HS-5 (cell line): ENCODE results near the gene SLC34A1.
"Not testable (repeated sequence)": the region's sequence is repeated elsewhere in the genome, so short reads cannot be mapped to it uniquely, and the experiment has no call there.

ENCODE experiments used
- DNase-seq: peaks from one replicate; pipeline ENCODE4 v3.0.0-alpha.2; 2012; ENCODE audit warnings: low read depth

The SLC34A1 gene, protein sequence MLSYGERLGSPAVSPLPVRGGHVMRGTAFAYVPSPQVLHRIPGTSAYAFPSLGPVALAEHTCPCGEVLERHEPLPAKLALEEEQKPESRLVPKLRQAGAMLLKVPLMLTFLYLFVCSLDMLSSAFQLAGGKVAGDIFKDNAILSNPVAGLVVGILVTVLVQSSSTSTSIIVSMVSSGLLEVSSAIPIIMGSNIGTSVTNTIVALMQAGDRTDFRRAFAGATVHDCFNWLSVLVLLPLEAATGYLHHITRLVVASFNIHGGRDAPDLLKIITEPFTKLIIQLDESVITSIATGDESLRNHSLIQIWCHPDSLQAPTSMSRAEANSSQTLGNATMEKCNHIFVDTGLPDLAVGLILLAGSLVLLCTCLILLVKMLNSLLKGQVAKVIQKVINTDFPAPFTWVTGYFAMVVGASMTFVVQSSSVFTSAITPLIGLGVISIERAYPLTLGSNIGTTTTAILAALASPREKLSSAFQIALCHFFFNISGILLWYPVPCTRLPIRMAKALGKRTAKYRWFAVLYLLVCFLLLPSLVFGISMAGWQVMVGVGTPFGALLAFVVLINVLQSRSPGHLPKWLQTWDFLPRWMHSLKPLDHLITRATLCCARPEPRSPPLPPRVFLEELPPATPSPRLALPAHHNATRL

DNA sequence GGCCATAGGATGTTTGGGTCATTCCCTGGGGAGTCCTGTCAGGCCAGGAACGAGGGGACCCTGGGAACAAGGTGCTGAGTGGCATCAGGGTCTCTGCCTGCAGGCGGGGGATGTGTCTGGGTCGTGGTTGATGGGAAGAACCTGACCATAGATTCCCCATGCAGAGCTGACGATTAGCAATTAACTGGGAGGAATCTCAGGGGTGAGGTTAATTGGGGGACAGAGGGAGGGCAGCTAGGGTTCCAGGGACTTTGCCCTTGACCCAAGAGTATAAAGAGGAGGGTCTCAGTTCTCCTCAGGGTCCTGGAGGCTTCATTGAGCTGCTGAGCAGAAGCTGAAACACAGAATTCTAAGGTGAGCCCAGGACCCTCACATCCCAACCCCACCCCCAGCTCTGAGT is at the start of gene SLC34A1:
SLC34A1 (plus strand) TSS at position 301 of the 400 bp plus-strand sequence. CDS start 1,308 bp downstream, outside the sequence.
- no peak for DNase-seq

DNA sequence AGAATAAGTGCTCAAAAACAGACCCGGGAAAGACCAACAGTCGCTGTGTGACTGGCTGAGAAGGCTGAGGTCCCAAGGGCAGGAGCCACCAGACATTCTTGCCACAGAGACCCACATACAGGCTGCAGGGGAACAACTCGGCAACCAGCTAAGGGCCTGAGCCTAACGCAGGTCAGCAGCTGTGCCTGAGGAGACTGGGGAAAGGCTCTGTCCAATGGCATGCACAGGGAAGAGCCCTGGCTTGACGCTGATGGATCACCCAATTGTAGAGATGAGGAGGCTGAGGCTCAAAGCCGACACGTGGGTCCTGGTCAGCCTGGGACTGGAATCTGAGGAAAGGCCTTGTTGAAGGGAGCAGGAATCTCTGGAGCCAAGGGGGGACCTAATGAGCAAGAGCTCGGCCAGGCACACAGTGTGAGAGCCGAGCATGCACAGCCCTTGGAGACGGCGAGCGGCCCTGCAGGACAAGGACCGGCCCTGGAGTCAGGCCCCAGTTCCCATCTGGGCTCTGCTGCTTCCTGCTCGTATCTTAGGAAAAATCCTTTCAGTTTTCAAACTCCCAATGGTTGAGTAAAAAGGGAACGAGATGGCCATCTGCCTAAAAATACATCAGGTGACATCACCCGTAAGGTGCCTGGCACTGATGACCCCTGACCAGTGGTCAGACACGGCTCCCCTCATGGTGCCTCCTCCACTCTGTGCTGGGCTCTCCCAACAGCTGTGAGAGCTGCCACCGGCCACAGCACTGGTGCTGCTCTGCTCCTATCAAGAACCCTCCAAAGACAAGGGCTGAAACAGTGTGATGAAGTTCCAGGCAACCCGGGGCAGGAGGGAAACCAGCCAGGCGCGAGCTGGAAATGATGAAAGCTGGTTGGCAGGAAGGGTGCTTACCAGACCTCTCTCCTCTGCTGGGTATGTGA is 49.2 kb upstream of the SLC34A1 start:
- DNase-seq = no peak

DNA sequence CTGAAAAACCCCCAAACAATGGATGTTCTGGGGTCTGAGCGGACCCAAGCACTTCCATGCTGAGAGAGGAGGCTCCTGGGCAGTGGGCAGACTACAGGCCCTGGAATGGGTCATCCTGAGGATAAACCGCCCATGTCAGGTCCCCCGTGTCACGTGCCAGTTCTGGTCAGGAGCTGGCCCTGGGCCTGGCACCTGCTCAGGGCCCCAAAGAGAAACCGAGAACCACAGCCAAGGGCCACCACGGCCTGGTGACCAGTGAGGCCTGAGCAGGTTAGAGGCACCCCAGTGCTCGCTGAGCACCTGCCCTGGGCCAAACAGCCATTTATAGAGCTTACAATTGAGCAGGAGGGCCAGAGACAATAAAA is 48.6 kb upstream of the SLC34A1 start:
- no peak for DNase-seq

DNA sequence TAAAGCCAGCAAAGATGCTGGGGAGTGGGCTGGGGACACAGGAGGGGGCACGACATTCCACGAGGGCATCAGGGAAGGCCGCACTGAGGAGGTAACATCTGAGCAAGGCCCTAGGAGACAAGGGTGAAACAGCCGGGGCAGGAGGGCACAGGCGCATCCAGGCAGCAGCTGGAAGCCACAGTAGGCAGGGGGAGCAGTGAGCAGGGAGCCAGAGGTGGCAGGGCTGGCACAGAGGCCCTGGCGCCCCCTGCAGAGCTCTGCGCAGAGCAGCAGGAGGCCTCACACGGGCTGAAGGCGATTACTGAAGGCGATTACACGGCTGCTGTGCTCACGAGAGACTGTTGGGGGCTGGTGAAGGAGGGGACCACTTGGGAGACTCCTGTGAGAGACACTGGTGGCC is 48.1 kb upstream of the SLC34A1 start:
- no peak for DNase-seq

DNA sequence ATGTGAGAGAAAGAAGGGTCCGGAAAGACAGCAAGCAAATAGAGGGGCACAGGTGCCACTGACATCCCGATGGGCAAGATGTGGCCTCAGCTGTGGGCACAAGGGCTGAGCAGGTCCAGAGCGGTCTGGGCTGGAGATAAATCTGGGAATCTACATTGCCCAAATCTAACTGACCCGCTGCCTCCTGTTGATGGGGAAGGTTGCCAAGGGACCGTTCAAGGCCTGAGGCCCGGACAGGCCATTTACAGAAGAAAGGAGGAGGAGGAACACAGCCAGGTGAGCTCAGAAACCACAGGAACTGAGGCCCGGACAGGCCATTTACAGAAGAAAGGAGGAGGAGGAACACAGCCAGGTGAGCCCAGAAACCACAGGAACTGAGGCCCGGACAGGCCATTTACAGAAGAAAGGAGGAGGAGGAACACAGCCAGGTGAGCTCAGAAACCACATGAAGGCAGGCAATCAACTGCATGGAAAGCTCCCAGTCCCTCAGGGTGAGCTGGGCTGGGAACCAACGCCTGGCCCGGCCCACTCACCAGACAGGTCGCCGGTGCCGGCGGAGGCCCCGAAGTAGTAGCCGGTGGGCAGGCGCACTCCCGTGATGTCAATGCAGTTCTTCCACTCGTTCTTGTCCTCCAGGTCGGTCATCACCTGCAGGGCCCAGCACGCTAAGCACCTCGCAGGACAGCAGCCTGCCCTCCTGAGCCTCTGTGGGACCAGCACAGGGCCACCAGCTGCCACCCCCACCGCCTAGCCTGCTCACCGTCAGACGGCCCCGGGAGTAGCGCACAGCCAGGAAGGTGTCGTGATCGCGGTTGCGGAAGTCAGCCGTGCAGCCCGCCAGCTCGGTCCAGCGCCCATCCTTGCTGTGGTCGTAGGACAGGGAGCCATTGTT is 47.4 kb upstream of the SLC34A1 start:
- no peak for DNase-seq

DNA sequence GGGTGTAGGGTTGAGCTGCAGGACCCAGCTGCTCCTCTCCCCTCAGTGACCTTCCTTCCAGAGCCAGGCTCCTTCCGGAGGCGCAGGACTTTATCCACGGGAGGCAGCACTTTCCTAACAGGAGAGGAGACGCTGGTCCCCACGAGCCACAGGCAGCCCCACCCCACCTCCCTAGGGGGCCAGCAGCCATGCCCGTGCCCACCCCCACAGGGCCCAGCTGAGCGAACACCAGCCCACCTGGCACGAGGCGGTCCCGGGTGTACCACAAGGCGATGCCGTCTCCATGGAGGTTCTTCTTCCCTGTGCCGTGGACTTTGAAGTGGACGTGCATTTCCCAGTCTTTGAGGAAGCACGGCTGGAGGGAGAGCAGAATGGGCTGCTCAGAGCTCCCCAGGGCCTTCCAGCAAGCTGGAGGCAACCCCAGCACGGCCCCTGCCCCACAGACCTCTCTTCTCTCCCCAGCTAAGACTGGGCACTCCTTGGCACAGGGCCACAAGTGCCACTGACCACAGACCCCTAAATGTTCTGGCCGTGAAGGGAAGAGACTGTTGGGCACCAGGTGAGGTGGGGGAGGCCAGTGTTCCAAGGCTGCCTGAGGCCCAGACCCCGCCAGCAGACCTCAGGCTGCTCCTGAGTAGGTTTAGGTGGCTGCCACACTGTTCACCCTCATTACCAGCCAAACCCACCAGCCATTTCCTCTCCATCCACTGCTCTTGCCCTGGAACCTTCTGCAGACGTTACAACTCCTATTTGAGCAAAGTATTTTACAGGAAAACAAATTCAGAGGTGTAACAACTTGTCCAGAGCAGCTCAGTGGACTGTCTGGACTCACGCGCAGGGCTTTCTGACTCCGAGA is 45.8 kb upstream of the SLC34A1 start:
- no peak for DNase-seq

DNA sequence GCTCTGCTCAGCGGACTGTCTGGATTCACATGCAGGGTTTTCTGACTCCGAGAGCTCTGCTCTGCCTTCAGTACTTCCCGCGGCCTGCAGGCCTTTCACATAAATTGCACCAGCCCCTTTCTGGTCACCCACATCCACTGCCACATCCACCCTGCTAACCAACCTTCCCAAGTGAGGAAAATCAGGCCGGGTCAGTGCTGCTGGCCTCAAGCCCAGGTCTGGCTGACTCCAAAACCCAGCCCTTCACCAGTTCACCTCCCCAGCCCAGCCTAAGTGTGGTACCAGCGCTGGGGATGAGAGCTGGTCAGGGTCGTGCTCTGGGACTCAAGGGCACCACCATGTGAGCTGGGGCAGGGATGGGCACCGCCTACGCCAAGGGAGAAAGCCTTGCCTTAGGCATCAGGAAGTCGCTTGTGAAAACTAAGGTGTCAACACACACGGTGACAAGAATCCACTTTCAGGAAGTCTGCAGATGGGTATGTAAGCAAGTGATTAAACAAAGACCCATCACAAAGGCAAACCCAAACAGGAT is 45.1 kb upstream of the SLC34A1 start:
- no peak for DNase-seq

DNA sequence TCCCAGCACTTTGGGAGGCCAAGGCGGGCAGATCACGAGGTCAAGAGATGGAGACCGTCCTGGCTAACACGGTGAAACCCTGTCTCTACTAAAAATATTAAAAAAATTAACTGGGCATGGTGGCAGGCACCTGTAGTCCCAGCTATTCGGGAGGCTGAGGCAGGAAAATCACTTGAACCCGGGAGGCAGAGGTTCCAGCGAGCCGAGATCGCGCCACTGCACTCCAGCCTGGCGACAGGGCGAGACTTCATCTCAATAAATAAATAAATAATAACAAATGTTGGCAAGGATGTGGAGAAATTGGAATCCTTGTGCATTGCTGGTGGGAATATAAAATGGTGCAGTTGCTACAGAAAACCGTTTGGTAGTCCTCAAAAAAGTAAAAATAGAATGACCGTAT is 41.2 kb upstream of the SLC34A1 start:
- not testable (repeated sequence) for DNase-seq

DNA sequence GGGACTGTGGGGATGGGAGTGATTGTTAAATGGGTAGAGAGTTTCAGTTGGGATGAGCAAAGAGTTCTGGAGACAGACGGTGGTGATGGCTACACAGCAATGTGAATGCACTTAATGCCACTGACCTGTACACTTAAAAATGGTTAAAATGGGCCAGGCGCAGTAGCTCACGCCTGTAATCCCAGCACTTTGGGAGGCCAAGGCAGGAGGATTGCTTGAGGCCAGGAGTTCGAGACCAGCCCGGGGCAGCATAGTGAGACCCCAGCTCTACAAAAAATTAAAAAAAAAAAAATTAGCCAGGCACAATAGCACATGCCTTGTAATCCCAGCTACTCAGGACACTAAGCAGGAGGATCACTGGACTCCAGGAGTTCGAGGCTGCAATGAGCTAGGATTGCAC is 40.5 kb upstream of the SLC34A1 start:
- DNase-seq = no peak

DNA sequence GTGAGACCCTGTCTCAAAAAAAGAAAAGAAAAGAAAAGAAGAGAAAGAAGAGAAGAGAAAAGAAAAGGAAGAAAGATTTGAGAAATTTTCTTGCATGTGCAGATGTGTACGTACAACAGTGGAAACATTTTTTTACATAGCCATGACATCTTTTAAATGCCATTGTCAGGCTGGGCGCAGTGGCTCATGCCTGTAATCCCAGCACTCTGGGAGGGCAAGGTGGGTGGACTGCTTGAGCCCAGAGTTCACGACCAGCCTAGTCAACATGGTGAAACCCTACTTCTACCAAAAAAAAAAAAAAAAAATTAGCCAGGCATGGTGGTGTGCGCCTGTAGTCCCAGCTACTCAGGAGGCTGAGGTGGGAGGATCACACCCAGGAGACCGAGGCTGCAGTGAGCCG is 39.3 kb upstream of the SLC34A1 start:
- no peak for DNase-seq

DNA sequence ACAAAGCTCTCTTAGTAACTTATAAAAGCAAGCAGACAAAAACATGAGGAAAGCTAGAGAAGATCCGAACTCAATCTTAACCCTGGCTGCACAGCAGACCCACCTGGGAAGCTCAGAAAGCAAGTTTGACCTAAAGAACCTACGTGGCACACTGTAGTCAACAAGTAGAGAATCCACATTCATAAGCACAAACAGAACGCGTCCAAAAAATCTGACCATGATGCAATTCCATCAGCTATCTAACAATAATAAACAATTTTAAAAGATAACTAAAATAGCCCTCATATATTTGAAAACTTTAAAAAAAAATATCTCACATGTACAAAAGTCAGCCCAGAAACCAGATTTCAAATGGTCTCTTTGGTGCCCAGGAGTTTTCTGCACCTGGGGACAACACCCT is 37.4 kb upstream of the SLC34A1 start:
- DNase-seq = no peak

DNA sequence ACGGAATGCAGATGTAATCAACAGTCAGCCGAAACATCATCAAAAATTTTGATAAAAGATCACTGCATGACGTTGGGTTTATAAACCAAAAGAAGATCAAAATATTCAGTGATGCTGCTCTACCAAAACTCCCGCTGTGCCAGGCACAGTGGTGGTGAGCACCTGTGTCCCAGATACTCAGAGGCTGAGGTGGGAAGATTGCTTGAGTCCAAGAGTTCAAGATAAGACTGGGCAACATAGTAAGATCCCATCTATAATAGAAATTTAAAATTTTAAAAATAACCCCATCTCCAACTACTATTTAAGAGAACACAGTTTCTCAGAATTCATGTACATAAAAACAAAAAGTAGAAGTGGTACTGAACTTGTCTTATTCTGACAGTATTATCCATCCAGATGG is 36.5 kb upstream of the SLC34A1 start:
- no peak for DNase-seq

DNA sequence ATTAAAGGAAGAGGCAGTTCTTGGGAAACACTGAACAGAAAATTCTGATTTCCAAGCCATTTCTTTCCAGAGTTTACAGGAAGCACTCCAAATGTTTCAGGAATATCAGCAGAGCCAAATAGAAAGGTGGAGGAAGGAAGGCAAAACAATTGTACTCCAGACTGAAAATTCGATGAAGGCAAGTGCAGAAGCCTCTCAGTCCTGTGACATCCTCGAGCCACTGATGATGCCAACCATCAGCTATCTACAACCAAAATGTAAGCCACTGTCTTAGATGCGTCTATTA is 34.9 kb upstream of the SLC34A1 start:
- DNase-seq = no peak

DNA sequence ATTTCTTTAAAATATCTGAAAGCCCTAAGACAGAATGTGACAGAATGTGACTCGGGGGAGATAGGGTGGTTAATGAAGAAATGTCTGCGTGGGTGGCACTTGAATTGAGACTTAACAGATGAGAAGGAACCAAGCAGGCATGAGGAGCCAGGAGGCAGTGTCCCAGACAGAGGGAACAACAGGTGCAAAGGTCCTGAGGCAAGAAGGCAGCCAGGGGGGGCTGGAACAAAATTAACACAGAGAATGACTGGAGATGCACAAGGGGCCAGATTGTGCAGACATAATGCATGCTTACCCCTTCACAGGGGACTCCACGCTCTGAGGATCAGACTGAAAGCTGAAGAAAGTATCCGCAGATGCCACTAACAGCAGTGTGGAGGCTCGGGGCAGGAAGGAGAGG is 34.5 kb upstream of the SLC34A1 start:
- no peak for DNase-seq

DNA sequence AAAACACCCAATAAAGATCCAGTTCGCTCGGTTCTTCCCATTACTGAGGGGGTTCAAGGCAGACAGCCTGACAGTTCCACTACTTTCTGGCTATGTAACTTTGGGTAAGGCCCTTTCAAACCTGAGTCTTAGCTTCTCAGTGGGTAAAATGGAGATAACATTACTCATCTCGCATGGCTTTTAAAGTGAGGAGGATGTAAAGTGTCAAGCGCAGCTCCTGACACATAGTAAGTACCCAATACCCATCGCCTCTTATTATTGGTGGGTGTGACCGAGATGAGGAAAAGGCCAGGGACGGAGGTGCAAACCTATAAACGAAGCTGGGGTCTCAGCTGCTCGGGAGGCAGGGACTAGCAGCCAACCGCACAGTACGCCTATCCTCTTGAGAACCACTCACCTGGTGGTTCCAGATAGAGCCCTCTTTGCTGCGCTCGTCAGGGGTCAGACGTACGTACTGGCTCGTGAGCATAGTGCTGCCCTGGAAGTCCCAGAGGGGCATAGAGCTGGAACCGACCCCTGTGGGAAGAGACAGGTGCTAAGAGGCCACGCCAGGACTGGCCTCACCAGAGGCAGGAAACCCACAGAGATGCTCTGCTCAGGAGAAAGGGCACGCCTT is 33.4 kb upstream of the SLC34A1 start:
- DNase-seq = no peak

DNA sequence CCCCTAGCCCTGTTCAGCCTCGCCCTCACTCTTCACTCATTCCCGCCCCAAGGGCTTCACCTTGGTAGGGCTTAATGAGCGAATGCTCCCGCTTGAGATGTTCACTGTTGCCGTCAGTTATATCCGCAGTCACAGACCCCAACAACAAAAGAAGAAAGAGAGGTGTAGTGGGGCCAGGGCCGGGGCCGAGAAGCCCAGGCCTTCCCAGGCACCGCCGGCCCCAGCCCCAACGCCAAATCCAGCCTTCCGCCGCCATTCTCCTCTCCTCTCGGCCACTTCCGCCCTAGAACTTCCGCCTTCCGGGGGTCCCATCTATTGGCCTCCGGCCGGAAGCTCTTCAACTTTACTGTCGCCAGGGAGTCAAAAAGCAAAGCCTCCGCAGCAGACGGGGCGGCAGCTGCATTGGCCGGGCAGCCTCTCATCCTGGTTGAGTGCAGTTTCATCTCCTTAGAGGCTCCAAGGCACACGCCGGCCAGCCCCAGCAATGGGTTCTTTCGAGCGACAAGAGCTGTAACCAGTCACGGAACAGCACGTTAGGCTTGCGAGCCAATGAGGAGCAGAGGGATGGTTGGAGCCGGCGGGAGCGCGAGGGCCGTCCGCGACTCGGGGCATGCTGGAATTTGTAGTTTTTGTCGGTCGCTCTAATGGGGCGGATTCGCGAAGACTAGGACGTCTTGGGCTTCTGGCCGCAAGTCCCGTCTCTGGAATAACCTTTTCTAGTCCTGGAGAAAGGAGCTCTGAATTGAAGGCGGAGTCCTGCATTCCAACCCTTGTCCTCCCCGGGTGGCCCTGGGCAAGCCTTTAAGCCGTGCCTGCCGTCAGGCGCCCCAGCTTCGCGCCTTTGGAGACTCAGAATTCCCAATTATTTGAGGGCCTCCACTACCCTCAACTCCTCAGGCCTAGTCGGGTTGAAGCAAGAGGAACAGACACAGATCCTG is 32.6 kb upstream of the SLC34A1 start, which contains the start of gene LMAN2:
LMAN2 (minus strand) TSS at position 277 of the 938 bp plus-strand sequence; CDS start at position 256, 21 bp downstream.
- DNase-seq = peak; percentile 90

DNA sequence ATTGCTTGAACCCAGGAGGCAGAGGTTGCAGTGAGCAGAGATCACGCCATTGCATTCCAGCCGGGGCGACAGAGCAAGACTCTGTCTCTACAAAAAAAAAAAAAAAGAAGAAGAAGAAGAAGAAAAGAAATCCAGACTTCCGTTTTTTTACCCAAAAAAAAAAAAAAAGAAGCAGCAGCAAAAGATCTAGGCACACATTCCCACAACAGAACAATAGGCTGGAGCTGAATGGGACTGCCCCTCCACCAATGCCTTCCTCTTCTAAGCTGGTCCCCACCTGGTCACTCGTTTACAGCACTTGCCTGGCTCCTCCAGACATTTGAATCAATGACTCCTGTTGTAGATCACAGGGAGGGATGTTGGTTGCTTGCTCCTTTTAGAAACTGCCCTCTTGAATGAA is 31.1 kb upstream of the SLC34A1 start:
- DNase-seq = no peak

DNA sequence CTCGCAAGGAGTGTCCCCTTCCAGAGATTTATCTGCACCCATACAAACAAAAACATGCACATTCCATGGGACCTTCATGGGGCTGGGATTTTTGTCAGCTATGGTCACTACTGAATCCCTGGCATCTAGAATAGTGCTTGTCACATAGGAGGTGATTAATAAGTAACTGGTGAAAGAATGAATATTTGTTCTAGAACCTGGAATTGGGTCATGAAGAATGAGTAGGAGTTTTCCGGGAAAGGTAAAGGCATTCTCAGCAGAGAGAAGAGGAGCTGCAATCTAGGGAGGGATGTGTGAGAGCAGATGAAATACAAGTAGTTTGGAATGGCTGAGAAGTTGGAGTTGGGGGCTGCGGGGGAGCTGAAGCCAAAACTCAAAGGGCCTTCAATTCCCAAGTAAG is 30.0 kb upstream of the SLC34A1 start:
- DNase-seq = no peak

DNA sequence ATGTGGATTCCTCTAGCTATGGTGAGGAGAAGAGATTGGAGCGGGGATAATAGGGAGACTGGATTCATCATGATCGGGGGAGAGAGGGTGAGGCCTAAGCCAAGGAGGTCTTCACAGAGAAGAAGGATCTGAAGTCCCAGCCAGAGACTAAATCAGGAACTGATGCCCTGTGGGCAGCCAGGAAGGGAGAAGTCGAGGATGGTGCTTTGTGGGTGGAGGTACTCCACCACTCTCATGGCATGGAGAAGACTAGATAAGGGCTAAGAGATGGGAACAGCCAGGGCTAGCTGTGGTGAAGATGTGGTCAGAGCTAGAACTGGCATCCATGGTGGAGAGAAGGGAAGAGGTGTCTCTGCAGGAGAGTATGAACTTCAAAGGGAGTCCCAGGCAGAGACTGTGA is 29.5 kb upstream of the SLC34A1 start:
- no peak for DNase-seq
